Left ventricle myocardium inferior (tissue), 1 donor: ENCODE measurements around the gene NSMCE1. TPM values are rescaled to one million over a fixed set of nuclear protein-coding genes. Genes with fewer than 3 reads are reported as not detected.
A peak's percentile ranks its signal among the peaks of the same experiment; 100 is the strongest.
"Not testable (repeated sequence)": the region's sequence is repeated elsewhere in the genome, so short reads cannot be mapped to it uniquely, and the experiment has no call there.

Experiments
- DNase-seq: peaks from one replicate; pipeline ENCODE4 v3.0.0-alpha.2; 2020
- H3K27ac ChIP-seq: fragments of 200-600 bp; replicated peaks from 2 replicates; pipeline ENCODE4 v1.8.0; 2021
- H3K27me3 ChIP-seq: fragments of 200-600 bp; 2 replicates; pipeline ENCODE4 v1.8.0; 2021; ENCODE audit warnings: low read depth
- H3K36me3 ChIP-seq: fragments of 200-600 bp; 2 replicates; pipeline ENCODE4 v1.8.0; 2021
- H3K4me1 ChIP-seq: fragments of 200-600 bp; 2 replicates; pipeline ENCODE4 v1.8.0; 2021
- H3K4me3 ChIP-seq: fragments of 200-600 bp; 2 replicates; pipeline ENCODE4 v1.8.0; 2021; ENCODE audit warnings: mild to moderate bottlenecking, moderate library complexity
- H3K9me3 ChIP-seq: fragments of 200-600 bp; replicated peaks from 2 replicates; pipeline ENCODE4 v1.8.0; 2021
- CTCF ChIP-seq: fragments of 200-600 bp; IDR thresholded peaks from 2 replicates; pipeline ENCODE4 v1.8.0; 2021; ENCODE audit warnings: antibody characterized with exemption, mild to moderate bottlenecking, borderline replicate concordance
- intact Hi-C: fragments of 100-400 bp; cut with micrococcal nuclease; formaldehyde crosslinking; loops from one replicate; pipeline ENCODE4 v1.11.0; 2022
- total RNA-seq: library from RNA; stranded (reverse); fragmentation: NEBNext Ultra II Directional; extraction: Animal tissue kit (Norgen Biotek cat#: 25700); gene quantifications from one replicate; pipeline ENCODE4 v1.2.1, GENCODE V29; 2021
- donor health status: DM: no; HTN: yes; CAD: no; lungs with severe emphysema.

Gene NSMCE1
- total RNA-seq, 1 donor from 2014 or later, result 38.6 TPM

DNA sequence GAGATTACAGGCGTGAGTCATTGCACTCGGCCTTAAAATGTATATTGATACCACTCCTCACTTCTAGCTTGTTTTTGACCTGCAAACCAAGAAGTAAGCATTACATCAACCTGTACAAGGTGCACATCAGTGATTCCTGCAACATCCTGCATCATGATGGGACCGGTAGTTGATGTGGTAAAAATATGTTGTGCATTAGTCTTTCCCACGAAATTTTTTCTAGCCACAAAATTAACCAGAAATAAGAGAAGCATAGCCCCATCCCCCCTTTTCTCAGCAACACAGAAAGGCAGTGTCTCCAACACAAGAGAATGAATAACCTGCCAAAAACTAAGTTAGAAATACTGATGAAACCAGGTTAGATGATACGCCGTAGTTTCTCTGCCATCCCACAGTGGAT is 21.1 kb upstream of the NSMCE1 start:
- H3K27ac ChIP-seq, result no peak overlapping the region
- no peak for TF ChIP-seq CTCF
- intact Hi-C loops, result no loop called here

DNA sequence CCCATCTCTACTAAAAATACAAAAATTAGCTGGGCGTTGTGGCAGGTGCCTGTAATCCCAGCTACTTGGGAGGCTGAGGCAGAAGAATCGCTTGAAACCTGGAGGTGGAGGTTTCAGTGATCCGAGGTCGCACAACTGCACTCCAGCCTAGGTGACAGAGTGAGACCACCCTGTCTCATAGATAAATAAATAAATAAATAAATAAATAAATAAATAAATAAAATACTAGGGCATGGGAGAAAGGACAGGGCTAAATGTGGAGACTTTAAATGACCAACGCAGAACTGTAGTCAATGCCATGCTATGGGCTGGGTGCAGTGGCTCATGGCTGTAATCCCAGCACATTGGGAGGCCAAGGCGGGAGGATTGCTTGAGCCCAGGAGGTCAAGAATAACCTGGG is 19.7 kb upstream of the NSMCE1 start:
- intact Hi-C loops, H3K4me3 ChIP-seq, DNase-seq, H3K27ac ChIP-seq, H3K36me3 ChIP-seq, H3K9me3 ChIP-seq, H3K27me3 ChIP-seq: not testable (repeated sequence)
- H3K4me1 ChIP-seq, result peaks cover 11% of the 10 kb centered on the region

More for the DNA sequence above, 21.1 kb upstream of the NSMCE1 start:
- no peak overlapping the region for H3K4me3 ChIP-seq
- no peaks in the 10 kb centered on the region for H3K36me3 ChIP-seq
- H3K4me1 ChIP-seq, result peaks cover 11% of the 10 kb centered on the region
- H3K9me3 ChIP-seq, result no peaks in the 10 kb centered on the region
- DNase-seq, result no peak
- H3K27me3 ChIP-seq, result no peaks in the 10 kb centered on the region

GRCh38 chr16:27287887-27288286 is 19.3 kb upstream of the NSMCE1 start:
- Histone ChIP-seq H3K4me1 (peaks cover 11% of the 10 kb centered on the region), H3K4me3 (no peak overlapping the region), H3K27me3 (no peaks in the 10 kb centered on the region), H3K27ac (no peak overlapping the region), H3K36me3 (no peaks in the 10 kb centered on the region), H3K9me3 (no peaks in the 10 kb centered on the region)
- no peak for DNase-seq
- no peak for TF ChIP-seq CTCF
- intact Hi-C loops, result no loop called here

- no peak for DNase-seq
- TF ChIP-seq CTCF, result no peak
- H3K27ac ChIP-seq, result peak overlapping the region; percentile 64
- peaks cover 11% of the 10 kb centered on the region for H3K4me1 ChIP-seq
- H3K36me3 ChIP-seq, result no peaks in the 10 kb centered on the region
- no peak overlapping the region for H3K4me3 ChIP-seq
- H3K9me3 ChIP-seq, result no peaks in the 10 kb centered on the region
- intact Hi-C loops, result no loop called here
- H3K27me3 ChIP-seq, result no peaks in the 10 kb centered on the region
Measured at GRCh38 chr16:27287051-27287811, 18.7 kb upstream of the NSMCE1 start.

GRCh38 chr16:27286451-27286850 is 17.9 kb upstream of the NSMCE1 start:
- DNase-seq, result no peak
- no peak overlapping the region for H3K4me3 ChIP-seq
- no peaks in the 10 kb centered on the region for H3K36me3 ChIP-seq
- no peaks in the 10 kb centered on the region for H3K27me3 ChIP-seq
- H3K9me3 ChIP-seq, result no peaks in the 10 kb centered on the region
- intact Hi-C loops, result no loop called here
- peaks cover 11% of the 10 kb centered on the region for H3K4me1 ChIP-seq
- H3K27ac ChIP-seq, result peak overlapping the region; percentile 64
- TF ChIP-seq CTCF, result no peak

- no peak for DNase-seq
- H3K27ac ChIP-seq, result peak overlapping the region; percentile 64
- intact Hi-C loops, result no loop called here
Measured at GRCh38 chr16:27285676-27286196, 17.2 kb upstream of the NSMCE1 start.

More at GRCh38 chr16:27285676-27286196, 17.2 kb upstream of the NSMCE1 start:
- Histone ChIP-seq H3K4me1 (peaks cover 11% of the 10 kb centered on the region), H3K4me3 (no peak overlapping the region), H3K9me3 (no peaks in the 10 kb centered on the region), H3K36me3 (no peaks in the 10 kb centered on the region), H3K27me3 (no peaks in the 10 kb centered on the region)
- TF ChIP-seq CTCF, result no peak
